Endometrial microvascular endothelial cells (primary cell): Measurements from ENCODE around the gene MGAT5. TPM values are rescaled to one million over a fixed set of nuclear protein-coding genes. Genes with fewer than 3 reads are reported as not detected.

Experiments used
- in situ Hi-C: cut with HindIII; loops from 2 replicates; pipeline ENCODE4 v1.10.0; 2017; ENCODE audit warnings: low sequenced_read_pairs, low pct_unique_long_range_greater_than_20kb; ENCODE audit errors: inconsistent ontology term
- total RNA-seq: library from RNA; depleted of rRNA; stranded (reverse); fragments of >200 nt; gene quantifications from one replicate; pipeline ENCODE4 v1.2.3, GENCODE V29; 2015; ENCODE audit errors: inconsistent ontology term

MGAT5 gene
- total RNA-seq, 1 donor from 2014 or later = 90.9 TPM

- in situ Hi-C loops = no loop called here
Measured at GRCh38 chr2:134447669-134448068, 193.8 kb downstream of the MGAT5 start.

DNA sequence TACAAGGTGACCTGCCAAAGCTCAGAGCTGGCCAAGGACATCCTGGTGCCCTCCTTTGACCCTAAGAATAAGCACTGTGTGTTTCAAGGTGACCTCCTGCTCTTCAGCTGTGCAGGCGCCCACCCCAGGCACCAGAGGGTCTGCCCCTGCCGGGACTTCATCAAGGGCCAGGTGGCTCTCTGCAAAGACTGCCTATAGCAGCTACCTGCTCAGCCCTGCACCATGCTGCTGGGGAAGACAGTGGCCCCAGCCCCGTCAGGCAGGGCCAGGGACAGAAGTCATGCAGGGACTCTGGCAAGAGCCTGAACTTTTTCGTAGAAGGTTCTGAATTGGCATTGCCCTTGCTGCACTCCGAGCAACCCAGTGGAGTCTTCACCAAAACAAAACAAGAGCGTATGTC is 194.8 kb downstream of the MGAT5 start:
- in situ Hi-C loops = no loop called here

DNA sequence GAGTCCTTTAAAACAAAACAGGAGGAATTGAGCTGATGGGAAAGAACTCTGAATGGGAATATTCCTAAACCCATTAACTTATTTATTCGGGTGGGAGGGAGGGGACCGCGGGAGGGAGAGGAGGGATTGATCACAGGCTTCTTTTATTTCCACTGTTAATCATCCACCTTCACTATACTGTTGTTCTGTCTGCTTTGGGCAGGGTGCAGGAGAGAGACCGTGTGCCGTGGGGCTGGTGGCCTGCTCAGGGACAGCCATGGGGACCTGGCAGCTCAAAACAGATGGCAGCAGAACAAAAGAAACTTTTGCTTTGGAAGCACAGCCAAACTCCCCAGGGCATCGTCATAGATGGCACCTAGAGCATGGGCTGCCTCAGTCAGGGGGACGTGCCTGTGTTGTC is 195.3 kb downstream of the MGAT5 start:
- in situ Hi-C loops = no loop called here

DNA sequence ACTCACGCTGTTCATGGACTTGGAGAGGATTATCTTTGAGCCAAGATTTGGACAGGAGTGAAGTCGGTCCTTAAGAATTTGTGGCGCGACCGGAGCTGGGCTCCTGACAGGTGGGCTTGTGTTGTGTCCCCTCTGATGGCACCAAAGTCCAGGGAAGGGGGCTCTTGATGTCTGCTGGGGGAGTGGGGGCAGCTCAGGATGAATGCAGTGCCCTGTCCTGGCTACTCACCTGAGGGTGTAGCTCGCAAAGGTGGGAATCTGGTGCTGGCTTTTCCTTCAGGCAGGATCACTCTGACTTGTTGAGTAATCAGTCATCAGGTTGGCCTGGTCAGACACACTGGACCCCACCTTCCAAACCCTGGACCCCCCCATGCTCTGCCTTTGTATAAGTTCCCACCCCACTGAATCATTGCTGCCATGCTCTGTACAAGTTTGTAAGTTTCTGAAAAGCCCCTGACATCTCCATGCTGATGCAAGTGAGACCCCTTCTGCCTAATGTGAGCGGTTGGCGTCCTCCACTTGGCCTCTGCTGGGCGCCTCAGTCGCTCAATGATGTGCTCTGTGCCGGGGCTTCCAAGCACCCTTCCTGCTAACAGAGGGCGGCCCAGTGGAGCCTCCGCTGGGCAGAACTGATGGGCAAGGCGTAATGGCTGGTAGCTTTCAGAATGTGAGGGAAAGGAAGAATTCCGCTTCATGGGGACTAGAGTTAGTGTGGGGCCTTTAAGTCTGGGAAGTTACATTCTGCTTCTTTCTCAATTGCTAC is 196.1 kb downstream of the MGAT5 start:
- in situ Hi-C loops = no loop called here

DNA sequence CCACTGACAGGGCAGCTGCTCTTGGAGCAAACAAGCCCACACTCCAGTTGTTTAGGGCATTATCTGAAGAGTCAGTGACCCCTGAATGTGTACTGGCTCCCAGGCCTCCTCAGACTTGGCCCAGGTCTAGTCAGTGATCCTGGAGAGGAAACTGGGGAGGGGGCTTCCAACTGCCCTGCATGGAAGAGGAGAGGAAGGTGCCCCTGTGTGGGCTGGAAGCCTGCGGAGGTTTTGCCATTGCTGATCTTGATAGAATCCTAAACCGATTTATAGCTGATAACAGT is 197.4 kb downstream of the MGAT5 start:
- in situ Hi-C loops = no loop called here

GRCh38 chr2:134452042-134452733 is 198.3 kb downstream of the MGAT5 start:
- in situ Hi-C loops = no loop called here

DNA sequence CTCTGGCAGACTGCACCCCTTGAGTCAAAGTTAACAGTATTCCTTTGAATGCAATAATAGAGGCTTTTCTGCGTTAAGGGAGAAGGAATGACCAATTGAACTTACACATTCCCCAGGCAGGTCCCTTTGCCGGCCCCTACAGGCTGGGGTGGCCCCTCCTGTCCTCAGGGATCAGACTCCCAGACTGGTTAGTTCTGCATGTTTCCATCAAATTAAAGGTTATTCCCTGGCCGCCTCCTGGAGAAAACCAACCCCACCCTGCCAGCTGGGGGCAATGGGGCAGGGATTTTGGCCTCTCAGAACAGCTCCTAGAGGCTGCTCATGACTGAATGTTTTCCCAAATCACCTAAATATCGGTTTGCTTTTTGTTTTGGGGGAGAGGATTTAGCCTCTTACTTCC is 199.6 kb downstream of the MGAT5 start:
- in situ Hi-C loops = no loop called here

- in situ Hi-C loops = no loop called here
Measured at GRCh38 chr2:134453973-134454372, 200.1 kb downstream of the MGAT5 start.

- in situ Hi-C loops = no loop called here
Measured at GRCh38 chr2:134454426-134454825, 200.6 kb downstream of the MGAT5 start.

- in situ Hi-C loops = no loop called here
Measured at GRCh38 chr2:134454931-134455330, 201.1 kb downstream of the MGAT5 start.

- in situ Hi-C loops = no loop called here
Measured at GRCh38 chr2:134455426-134455825, 201.6 kb downstream of the MGAT5 start.

- in situ Hi-C loops = no loop called here
Measured at GRCh38 chr2:134457353-134457752, 203.5 kb downstream of the MGAT5 start.

DNA sequence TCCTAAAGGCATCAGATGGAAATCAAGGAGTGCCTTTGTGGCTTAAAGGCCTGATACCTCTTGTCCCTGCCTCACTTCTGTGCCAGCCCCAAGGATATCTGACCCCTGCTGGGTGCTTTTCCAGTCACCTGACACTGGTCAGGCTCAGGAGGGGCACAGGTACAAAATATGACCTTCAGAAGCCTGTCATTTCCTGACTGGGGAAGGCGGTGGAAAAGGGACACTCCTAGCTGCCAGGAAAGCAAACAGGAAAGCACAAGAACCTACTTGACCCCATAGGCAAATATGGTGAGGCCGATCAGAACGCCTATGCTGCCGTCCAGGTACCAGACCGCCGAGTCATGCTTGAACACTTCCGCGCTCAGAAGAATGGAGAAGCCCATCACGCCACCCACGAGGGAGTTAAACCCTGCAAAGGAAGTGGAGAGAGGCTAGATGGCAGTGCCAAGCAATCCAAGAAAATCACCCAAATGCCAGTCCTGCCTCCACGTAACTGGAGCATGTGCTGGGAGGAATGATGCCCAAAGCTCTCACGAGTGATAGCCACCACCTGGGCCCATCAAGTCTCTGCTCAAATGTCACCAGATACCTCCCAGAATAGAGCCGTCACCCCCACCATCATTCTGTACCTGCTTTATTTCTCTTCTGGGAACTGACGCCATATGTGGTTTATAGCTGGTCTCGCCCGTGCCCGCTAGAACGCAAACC is 204.0 kb downstream of the MGAT5 start:
- in situ Hi-C loops = no loop called here

DNA sequence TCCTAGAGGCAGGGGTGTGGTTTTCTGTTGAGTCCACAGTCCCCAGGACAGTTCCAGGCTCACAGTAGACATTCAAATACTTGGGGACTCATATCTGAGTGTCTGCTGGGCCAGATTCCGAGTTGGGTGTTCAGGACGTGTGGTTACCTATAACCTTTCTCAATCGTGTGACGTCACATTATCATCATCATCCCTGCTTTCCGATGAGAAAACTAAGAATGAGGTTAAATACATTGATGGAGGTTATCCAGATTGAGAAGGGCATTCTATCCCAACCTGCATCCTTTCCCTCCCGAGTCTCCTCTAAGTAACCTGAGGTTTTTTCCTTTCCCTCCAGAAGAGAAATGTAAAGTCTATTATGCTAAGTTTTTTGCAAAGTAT is 204.6 kb downstream of the MGAT5 start:
- in situ Hi-C loops = no loop called here

GRCh38 chr2:134458950-134459349 is 205.1 kb downstream of the MGAT5 start:
- in situ Hi-C loops = no loop called here

- in situ Hi-C loops = no loop called here
Measured at GRCh38 chr2:134459706-134460406, 206.0 kb downstream of the MGAT5 start.

GRCh38 chr2:134460583-134460998 is 206.7 kb downstream of the MGAT5 start:
- in situ Hi-C loops = no loop called here

GRCh38 chr2:134461511-134461910 is 207.6 kb downstream of the MGAT5 start:
- in situ Hi-C loops = no loop called here

DNA sequence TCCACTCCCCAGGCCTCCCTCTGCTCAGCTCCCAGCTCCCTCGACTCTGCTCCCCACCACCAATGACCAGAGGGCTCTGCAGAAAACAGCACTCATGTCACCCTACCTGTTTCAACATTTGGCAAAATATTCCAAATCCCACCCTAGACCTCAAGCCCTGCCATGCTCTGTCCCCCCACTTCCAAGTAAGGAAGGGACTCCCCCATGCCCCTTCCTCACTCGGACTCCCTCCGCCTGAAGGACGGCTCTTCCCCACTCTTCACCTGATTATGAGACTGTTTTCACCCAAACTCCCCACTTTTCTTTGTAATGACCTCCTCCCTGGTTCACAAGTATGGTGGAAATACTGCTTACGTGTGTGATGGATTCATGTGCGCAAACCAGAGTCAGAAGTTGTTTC is 208.4 kb downstream of the MGAT5 start:
- in situ Hi-C loops = no loop called here
